SU-DHL-6 (cell line): ENCODE data around the gene PLAAT5.
"Not testable (repeated sequence)": the region's sequence is repeated elsewhere in the genome, so short reads cannot be mapped to it uniquely, and the experiment has no call there.

Source experiments
- H2AFZ ChIP-seq: fragments of 200-600 bp; sonication (generic); 2 replicates; pipeline ENCODE4 v1.6.1; 2014; ENCODE audit warnings: low read depth, mild to moderate bottlenecking, moderate library complexity, mixed read lengths, antibody characterized with exemption, low read length; ENCODE audit not compliant: severe bottlenecking
- H3F3A ChIP-seq: fragments of 200-600 bp; shearing (Covaris generic); 2 replicates; pipeline ENCODE4 v1.6.0; 2016; ENCODE audit warnings: antibody characterized with exemption, mild to moderate bottlenecking; ENCODE audit not compliant: insufficient read depth
- H3K27ac ChIP-seq: fragments of 200-600 bp; sonication (generic); 2 replicates; pipeline ENCODE4 v1.5.1; 2016; ENCODE audit warnings: low read depth, mild to moderate bottlenecking, low read length, moderate library complexity, mixed read lengths
- H3K27me3 ChIP-seq: fragments of 200-600 bp; sonication (generic), shearing (Covaris generic); 2 replicates; pipeline ENCODE4 v1.6.0; 2014; ENCODE audit warnings: mild to moderate bottlenecking, low read length
- H3K36me3 ChIP-seq: fragments of 200-600 bp; sonication (generic); 2 replicates; pipeline ENCODE4 v1.6.1; 2014; ENCODE audit warnings: mild to moderate bottlenecking, low read length, mixed read lengths
- H3K4me2 ChIP-seq: fragments of 300-600, 200-600 bp; shearing (Covaris generic), sonication (generic); 2 replicates; pipeline ENCODE4 v1.6.0; 2014; ENCODE audit warnings: low read length, low read depth, mild to moderate bottlenecking; ENCODE audit not compliant: poor library complexity, severe bottlenecking
- H3K4me3 ChIP-seq: fragments of 200-600 bp; sonication (generic); 2 replicates; pipeline ENCODE4 v1.5.1; 2014; ENCODE audit warnings: antibody characterized with exemption, low read length, mild to moderate bottlenecking, mixed read lengths; ENCODE audit not compliant: insufficient read depth, poor library complexity, severe bottlenecking
- H3K79me2 ChIP-seq: fragments of 200-600 bp; sonication (generic); 2 replicates; pipeline ENCODE4 v1.6.1; 2014; ENCODE audit warnings: mild to moderate bottlenecking, low read length, moderate library complexity; ENCODE audit not compliant: insufficient read depth
- H3K9ac ChIP-seq: fragments of 200-600 bp; sonication (generic); 2 replicates; pipeline ENCODE4 v1.7.0; 2014; ENCODE audit warnings: mild to moderate bottlenecking, low read length
- H3K9me2 ChIP-seq: fragments of 200-600 bp; sonication (generic); replicated peaks from 2 replicates; pipeline ENCODE4 v1.6.1; 2014; ENCODE audit warnings: low read length; ENCODE audit not compliant: insufficient read depth
- H3K9me3 ChIP-seq: fragments of 200-600 bp; sonication (generic); 2 replicates; pipeline ENCODE4 v1.6.1; 2014; ENCODE audit warnings: low read length, mixed read lengths; ENCODE audit not compliant: insufficient read depth
- H4K20me1 ChIP-seq: fragments of 200-600 bp; sonication (generic); 2 replicates; pipeline ENCODE4 v1.6.1; 2014; ENCODE audit warnings: low read depth, mild to moderate bottlenecking, antibody characterized with exemption, low read length, moderate library complexity, mixed read lengths
- EZH2phosphoT487 ChIP-seq: fragments of 200-600 bp; sonication (generic), shearing (Covaris generic); conservative IDR thresholded peaks from 2 replicates; pipeline ENCODE4 v1.6.1; 2018; ENCODE audit warnings: mild to moderate bottlenecking, antibody characterized with exemption, low read length, moderate library complexity, mixed read lengths
- TF ChIP-seq, protein P1 (sequence below): fragments of 200-600 bp; sonication (generic); IDR thresholded peaks from one replicate; pipeline ENCODE4 v1.5.1; 2017; ENCODE audit warnings: antibody characterized with exemption, mild to moderate bottlenecking, low read length, moderate library complexity; ENCODE audit not compliant: insufficient read depth, poor library complexity, severe bottlenecking

Gene PLAAT5

GRCh38 chr11:63528729-63529278 lies 37.8 kb upstream of the PLAAT5 start:
- not testable (repeated sequence) for H3F3A ChIP-seq, H3K4me3 ChIP-seq, H3K79me2 ChIP-seq, H3K9me2 ChIP-seq, H3K9ac ChIP-seq, H3K9me3 ChIP-seq, H3K27ac ChIP-seq, H3K4me2 ChIP-seq, H4K20me1 ChIP-seq, H2AFZ ChIP-seq, H3K36me3 ChIP-seq, H3K27me3 ChIP-seq

GRCh38 chr11:63528156-63528555 lies 37.2 kb upstream of the PLAAT5 start:
- H4K20me1 ChIP-seq, H3K9me3 ChIP-seq, H3K36me3 ChIP-seq, H3K27ac ChIP-seq, H3K9ac ChIP-seq, H3K4me3 ChIP-seq, H2AFZ ChIP-seq, H3K9me2 ChIP-seq, H3K27me3 ChIP-seq, H3F3A ChIP-seq, H3K79me2 ChIP-seq, H3K4me2 ChIP-seq: not testable (repeated sequence)

GRCh38 chr11:63527667-63528066 lies 36.7 kb upstream of the PLAAT5 start:
- Histone ChIP-seq H4K20me1 (no peaks in the 10 kb centered on the region), H3K4me2 (no peak overlapping the region), H3F3A (no peaks in the 10 kb centered on the region), H3K9ac (no peak overlapping the region), H3K4me3 (no peak overlapping the region), H3K79me2 (no peaks in the 10 kb centered on the region), H3K36me3 (no peaks in the 10 kb centered on the region), H3K9me2 (no peaks in the 10 kb centered on the region), H3K27me3 (no peaks in the 10 kb centered on the region), H3K27ac (no peak overlapping the region), H2AFZ (no peak overlapping the region), H3K9me3 (no peaks in the 10 kb centered on the region)
- no peak for TF ChIP-seq EZH2phosphoT487
- TF ChIP-seq, protein P1, sequence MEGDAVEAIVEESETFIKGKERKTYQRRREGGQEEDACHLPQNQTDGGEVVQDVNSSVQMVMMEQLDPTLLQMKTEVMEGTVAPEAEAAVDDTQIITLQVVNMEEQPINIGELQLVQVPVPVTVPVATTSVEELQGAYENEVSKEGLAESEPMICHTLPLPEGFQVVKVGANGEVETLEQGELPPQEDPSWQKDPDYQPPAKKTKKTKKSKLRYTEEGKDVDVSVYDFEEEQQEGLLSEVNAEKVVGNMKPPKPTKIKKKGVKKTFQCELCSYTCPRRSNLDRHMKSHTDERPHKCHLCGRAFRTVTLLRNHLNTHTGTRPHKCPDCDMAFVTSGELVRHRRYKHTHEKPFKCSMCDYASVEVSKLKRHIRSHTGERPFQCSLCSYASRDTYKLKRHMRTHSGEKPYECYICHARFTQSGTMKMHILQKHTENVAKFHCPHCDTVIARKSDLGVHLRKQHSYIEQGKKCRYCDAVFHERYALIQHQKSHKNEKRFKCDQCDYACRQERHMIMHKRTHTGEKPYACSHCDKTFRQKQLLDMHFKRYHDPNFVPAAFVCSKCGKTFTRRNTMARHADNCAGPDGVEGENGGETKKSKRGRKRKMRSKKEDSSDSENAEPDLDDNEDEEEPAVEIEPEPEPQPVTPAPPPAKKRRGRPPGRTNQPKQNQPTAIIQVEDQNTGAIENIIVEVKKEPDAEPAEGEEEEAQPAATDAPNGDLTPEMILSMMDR: no peak

DNA sequence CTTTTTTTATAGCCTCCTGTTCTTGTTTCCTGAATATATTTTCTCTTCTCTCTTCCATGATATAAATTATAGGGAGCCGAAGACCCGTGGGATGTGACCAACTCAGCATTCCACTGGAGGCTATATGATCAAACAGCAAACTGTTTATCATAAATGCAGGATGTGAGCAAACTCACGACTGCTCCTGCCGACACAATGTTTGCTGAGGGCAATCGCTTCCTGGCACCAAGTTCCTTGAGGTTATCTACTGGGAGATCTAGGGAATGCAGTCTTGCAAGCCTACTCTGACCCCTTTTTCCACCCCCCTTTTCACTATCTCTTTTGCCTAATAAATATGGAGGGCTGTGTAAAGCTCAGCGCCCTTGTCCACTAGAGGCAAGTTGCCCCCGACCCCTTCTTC lies 32.2 kb upstream of the PLAAT5 start:
- no peaks in the 10 kb centered on the region for H3K27me3 ChIP-seq
- H3K9ac ChIP-seq: no peak overlapping the region
- H3K36me3 ChIP-seq: no peaks in the 10 kb centered on the region
- TF ChIP-seq, protein P1: no peak
- no peak for TF ChIP-seq EZH2phosphoT487
- no peak overlapping the region for H3K4me3 ChIP-seq
- H4K20me1 ChIP-seq: no peaks in the 10 kb centered on the region
- no peaks in the 10 kb centered on the region for H3F3A ChIP-seq
- H3K9me3 ChIP-seq: no peaks in the 10 kb centered on the region
- H3K27ac ChIP-seq: no peak overlapping the region
- no peaks in the 10 kb centered on the region for H3K9me2 ChIP-seq
- no peaks in the 10 kb centered on the region for H3K79me2 ChIP-seq
- no peak overlapping the region for H2AFZ ChIP-seq
- no peak overlapping the region for H3K4me2 ChIP-seq
